Measurements from ENCODE around the gene NDUFB11. TPM values are rescaled to one million over a fixed set of nuclear protein-coding genes. Genes with fewer than 3 reads are reported as not detected.
A peak's percentile ranks its signal among the peaks of the same experiment; 100 is the strongest.

Gene NDUFB11
- total and polyA plus RNA-seq, 8 donors = 33.7 to 51.4 (median 45.8) TPM

DNA sequence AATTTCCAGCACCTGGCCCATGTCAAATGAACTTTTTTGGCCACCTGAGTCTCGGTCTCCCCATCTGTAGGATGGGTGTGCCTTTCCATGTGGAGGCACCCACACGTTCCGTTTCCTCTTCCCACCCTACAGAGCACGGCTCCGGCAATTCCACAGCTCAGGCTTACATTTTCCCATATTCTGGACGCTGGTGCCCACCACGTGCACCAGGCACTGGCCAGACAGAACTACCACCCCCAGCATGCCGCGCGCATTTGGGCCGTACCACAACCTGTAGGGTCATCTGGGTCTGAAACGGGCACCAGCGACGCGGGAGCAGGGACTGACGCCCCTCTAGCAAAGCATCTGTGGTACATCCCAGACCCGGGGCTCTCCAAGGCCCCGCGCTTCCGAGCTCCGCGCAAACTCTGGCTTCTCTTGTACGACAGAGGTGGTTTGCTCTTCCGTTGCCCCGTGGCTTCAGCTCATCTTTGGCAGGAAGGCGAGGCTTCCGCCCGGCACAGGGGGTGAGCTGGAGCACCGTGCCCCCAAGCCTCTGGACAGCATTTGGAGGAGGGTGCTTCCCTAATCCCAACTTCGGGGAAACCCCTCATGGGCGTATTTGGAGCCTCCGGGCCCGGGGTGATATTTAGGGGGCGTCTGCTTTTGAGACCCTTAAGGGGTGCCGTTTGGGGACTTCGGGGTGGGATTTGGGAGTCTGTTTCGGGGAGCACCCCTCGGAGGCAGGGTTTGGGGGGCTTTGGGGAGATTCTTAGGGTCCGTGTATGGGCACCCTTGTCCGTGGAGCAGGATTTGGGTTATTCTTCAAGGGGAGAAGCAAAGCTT, 46.2 kb upstream of the NDUFB11 start:
- peak; percentile 83 to 94 (median 86) for DNase-seq
- H3K36me3 ChIP-seq = peaks cover 0 to 8% (median 0%) of the 10 kb centered on the region in 3 donors
- peak overlapping the region in 2 of 4 donors; percentile 28 to 30 for H3K27ac ChIP-seq
- H3K4me3 ChIP-seq = peak overlapping the region; percentile 19 to 57 (median 34)
- peaks cover 0 to 3% (median 0%) of the 10 kb centered on the region in 4 donors for H3K27me3 ChIP-seq
- H3K9me3 ChIP-seq = no peaks in the 10 kb centered on the region
- peaks cover 0 to 16% (median 12%) of the 10 kb centered on the region in 3 donors for H3K4me1 ChIP-seq
- TF ChIP-seq, protein P1, sequence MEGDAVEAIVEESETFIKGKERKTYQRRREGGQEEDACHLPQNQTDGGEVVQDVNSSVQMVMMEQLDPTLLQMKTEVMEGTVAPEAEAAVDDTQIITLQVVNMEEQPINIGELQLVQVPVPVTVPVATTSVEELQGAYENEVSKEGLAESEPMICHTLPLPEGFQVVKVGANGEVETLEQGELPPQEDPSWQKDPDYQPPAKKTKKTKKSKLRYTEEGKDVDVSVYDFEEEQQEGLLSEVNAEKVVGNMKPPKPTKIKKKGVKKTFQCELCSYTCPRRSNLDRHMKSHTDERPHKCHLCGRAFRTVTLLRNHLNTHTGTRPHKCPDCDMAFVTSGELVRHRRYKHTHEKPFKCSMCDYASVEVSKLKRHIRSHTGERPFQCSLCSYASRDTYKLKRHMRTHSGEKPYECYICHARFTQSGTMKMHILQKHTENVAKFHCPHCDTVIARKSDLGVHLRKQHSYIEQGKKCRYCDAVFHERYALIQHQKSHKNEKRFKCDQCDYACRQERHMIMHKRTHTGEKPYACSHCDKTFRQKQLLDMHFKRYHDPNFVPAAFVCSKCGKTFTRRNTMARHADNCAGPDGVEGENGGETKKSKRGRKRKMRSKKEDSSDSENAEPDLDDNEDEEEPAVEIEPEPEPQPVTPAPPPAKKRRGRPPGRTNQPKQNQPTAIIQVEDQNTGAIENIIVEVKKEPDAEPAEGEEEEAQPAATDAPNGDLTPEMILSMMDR (IDR thresholded peaks at IDR 0.05) = no peak
- WGBS, 2 donors = 3 to 17% methylated on average over 40 of the region's 40 CpGs
- ATAC-seq = peak; percentile 72 to 86 (median 81)
- no peak for FAIRE-seq
- intact Hi-C loops (cut with DNase I) = loop anchor here in 2 of 3 donors (5.0 to 10.0 kb wide), 2 partner anchors 184 to 197 kb away; partner anchors contain the start of gene ZNF157 (in 1 of the 2)

GRCh38 chrX:47189906-47190305, 45.4 kb upstream of the NDUFB11 start:
- intact Hi-C loops (cut with DNase I) = loop anchor here in 2 of 3 donors (5.0 to 10.0 kb wide), 2 partner anchors 185 to 197 kb away; partner anchors contain the start of gene ZNF157 (in 1 of the 2)
- FAIRE-seq = no peak
- no peaks in the 10 kb centered on the region for H3K9me3 ChIP-seq
- H3K36me3 ChIP-seq = peaks cover 0 to 8% (median 0%) of the 10 kb centered on the region in 3 donors
- H3K4me3 ChIP-seq = no peak overlapping the region
- TF ChIP-seq, protein P1 (IDR thresholded peaks at IDR 0.05) = no peak
- peaks cover 0 to 3% (median 0%) of the 10 kb centered on the region in 4 donors for H3K27me3 ChIP-seq
- WGBS, 2 donors = 60 to 73% methylated on average over 19 of the region's 19 CpGs
- H3K27ac ChIP-seq = no peak overlapping the region
- peaks cover 0 to 12% (median 7%) of the 10 kb centered on the region in 3 donors for H3K4me1 ChIP-seq
- no peak for ATAC-seq
- DNase-seq = peak in 1 of 6 donors; percentile 12

DNA sequence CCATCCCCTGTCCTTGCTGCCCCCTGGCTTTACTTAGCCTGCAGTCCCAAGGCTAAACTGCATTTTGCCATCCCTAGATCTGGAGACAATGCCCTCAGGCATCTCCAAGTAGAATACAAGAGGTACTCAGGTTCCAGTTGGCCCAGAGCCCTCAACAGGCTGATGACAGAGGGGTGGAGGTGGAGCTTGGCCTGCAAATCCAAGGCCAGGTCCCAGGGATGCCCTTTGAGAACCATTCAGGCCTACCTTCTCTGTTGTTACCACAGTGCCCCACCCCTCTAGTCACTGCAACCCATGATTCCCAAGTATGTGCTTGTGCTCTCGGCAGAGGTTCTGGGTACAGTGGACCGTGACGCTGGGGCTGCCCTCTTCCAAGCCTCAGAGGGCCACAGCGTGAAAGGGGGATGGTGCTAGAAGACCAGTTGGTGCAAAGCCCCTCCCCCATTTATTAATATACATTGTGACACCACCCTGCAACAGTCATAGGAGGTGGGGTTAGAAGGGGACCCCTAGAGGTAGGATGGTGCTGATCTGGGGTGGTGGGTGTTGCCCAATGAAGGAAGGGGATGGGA, 42.7 kb upstream of the NDUFB11 start:
- intact Hi-C loops (cut with DNase I) = no loop called here
- Histone ChIP-seq H3K27me3 (peaks cover 0 to 3% (median 0%) of the 10 kb centered on the region in 4 donors), H3K27ac (no peak overlapping the region), H3K4me3 (no peak overlapping the region), H3K9me3 (no peaks in the 10 kb centered on the region), H3K4me1 (peaks cover 0 to 3% (median 0%) of the 10 kb centered on the region in 3 donors), H3K36me3 (peaks cover 0 to 8% (median 0%) of the 10 kb centered on the region in 3 donors)
- no peak for ATAC-seq
- DNase-seq = peak in 2 of 6 donors; percentile 34 to 45
- 72 to 90% methylated on average over 4 of the region's 4 CpGs for WGBS, 2 donors
- FAIRE-seq = no peak
- TF ChIP-seq, protein P1 (IDR thresholded peaks at IDR 0.05) = no peak

GRCh38 chrX:47186096-47186740, 41.7 kb upstream of the NDUFB11 start:
- DNase-seq (no peak), ATAC-seq (no peak), FAIRE-seq (no peak)
- Histone ChIP-seq H3K36me3 (peaks cover 0 to 13% (median 2%) of the 10 kb centered on the region in 3 donors), H3K9me3 (no peaks in the 10 kb centered on the region), H3K27ac (no peak overlapping the region), H3K4me3 (no peak overlapping the region), H3K27me3 (no peaks in the 10 kb centered on the region), H3K4me1 (peaks cover 0 to 3% (median 0%) of the 10 kb centered on the region in 3 donors)
- WGBS, 2 donors = 85 to 91% methylated on average over 27 of the region's 27 CpGs
- TF ChIP-seq, protein P1 (IDR thresholded peaks at IDR 0.05) = no peak
- intact Hi-C loops (cut with DNase I) = no loop called here
